OCI-LY7 (cell line): Measurements from ENCODE around the gene ITPKB.

Source experiments
- CTCF ChIP-seq: fragments of 200-600 bp; sonication (generic); conservative IDR thresholded peaks from 2 replicates; pipeline ENCODE4 v1.5.1; 2014; ENCODE audit warnings: mild to moderate bottlenecking, antibody characterized with exemption, low read length, moderate library complexity, mixed read lengths
- EZH2phosphoT487 ChIP-seq: fragments of 200-600 bp; sonication (generic); IDR thresholded peaks from 2 replicates; pipeline ENCODE4 v1.6.1; 2018; ENCODE audit warnings: low read depth, borderline replicate concordance, mild to moderate bottlenecking, mixed run types, antibody characterized with exemption, low read length, moderate library complexity, mixed read lengths

- no peak for TF ChIP-seq CTCF
- TF ChIP-seq EZH2phosphoT487: no peak
Observed at GRCh38 chr1:226639631-226640061, 99.4 kb downstream of the ITPKB start.
